Measurements from ENCODE around the gene MDH2. TPM values are rescaled to one million over a fixed set of nuclear protein-coding genes. Genes with fewer than 3 reads are reported as not detected.

Gene MDH2
- total and polyA plus RNA-seq, 2 of the 8 experiments (the other 6 are each of a cell fraction or from before 2014, with no cell fraction given), result 203 to 254 TPM

- TF ChIP-seq POLR2A (IDR thresholded peaks at IDR 0.05; ENCODE audit: control extremely low read depth in 1 of 2, low read depth in 2 of 2, low read length in 2 of 2), result no peak
- TF ChIP-seq SP1 (IDR thresholded peaks at IDR 0.05; ENCODE audit: low read depth, low read length), result no peak
- TF ChIP-seq BCL11A (IDR thresholded peaks at IDR 0.05; ENCODE audit: low read depth in 2 of 2, low read length in 2 of 2), result no peak
- no peak for TF ChIP-seq POU5F1 (IDR thresholded peaks at IDR 0.05; ENCODE audit: low read depth, low read length)
- TF ChIP-seq POLR2AphosphoS5 (IDR thresholded peaks at IDR 0.05; ENCODE audit: low read depth, low read length), result no peak
- TF ChIP-seq EGR1 (IDR thresholded peaks at IDR 0.05; ENCODE audit: borderline replicate concordance, low read depth, low read length), result no peak
- no peak for TF ChIP-seq TEAD4 (IDR thresholded peaks at IDR 0.05; ENCODE audit: low read depth, low read length)
- TF ChIP-seq CEBPB (IDR thresholded peaks at IDR 0.05; ENCODE audit: low read depth, low read length), result no peak
These were observed 45.8 kb upstream of the MDH2 start (continued) for GRCh38 chr7:76002139-76002538.
